ENCODE results near the gene KANSL1.

DNA sequence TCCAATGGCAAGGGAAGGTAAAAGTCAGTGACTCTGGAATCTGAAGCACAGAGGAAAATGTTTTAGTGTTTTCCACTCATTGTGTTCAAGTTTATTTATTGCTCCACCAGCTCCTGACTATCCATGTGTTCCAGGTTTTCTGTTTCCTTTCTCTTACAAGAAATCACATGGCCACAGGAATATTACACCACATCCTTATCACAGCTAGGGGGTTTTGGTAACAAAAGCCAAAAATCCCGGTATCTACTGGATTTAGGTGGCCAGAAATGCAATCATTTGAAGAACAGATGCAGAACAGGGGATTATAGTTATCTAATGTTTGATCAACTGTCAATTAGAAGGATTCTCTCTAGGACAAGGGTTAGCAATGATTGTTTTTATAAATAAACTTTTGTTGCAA, 146.3 kb downstream of the KANSL1 start:
- TF ChIP-seq, protein P1, sequence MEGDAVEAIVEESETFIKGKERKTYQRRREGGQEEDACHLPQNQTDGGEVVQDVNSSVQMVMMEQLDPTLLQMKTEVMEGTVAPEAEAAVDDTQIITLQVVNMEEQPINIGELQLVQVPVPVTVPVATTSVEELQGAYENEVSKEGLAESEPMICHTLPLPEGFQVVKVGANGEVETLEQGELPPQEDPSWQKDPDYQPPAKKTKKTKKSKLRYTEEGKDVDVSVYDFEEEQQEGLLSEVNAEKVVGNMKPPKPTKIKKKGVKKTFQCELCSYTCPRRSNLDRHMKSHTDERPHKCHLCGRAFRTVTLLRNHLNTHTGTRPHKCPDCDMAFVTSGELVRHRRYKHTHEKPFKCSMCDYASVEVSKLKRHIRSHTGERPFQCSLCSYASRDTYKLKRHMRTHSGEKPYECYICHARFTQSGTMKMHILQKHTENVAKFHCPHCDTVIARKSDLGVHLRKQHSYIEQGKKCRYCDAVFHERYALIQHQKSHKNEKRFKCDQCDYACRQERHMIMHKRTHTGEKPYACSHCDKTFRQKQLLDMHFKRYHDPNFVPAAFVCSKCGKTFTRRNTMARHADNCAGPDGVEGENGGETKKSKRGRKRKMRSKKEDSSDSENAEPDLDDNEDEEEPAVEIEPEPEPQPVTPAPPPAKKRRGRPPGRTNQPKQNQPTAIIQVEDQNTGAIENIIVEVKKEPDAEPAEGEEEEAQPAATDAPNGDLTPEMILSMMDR (conservative IDR thresholded peaks at IDR 0.05 in 1 of 2, IDR thresholded peaks at IDR 0.05 in 1 of 2; ENCODE audit: extremely low read depth in 1 of 2, insufficient read depth in 1 of 2, low read depth in 1 of 2, low read length in 2 of 2) = no peak
- no peak for TF ChIP-seq EZH2 (IDR thresholded peaks at IDR 0.05; ENCODE audit: borderline replicate concordance, low read length)
